ENCODE data around the gene PAPSS2.

DNA sequence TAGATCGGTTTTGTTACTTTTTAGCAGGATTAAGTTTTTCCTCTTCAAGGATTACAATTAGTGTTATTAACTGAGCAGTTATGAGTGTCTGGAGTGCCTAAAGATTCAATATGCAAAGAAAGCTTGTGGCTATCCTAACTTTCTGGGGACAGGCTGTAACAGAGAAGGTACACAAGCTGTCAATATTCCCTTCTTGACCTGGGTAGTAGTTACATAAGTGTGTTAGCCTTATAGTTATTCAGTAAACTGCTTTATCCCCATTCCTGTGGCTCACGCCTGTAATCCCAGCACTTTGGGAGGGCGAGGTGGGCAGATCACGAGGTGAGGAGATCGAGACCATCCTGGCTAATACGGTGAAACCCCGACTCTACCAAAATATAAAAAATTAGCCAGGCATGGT is 126.7 kb downstream of the PAPSS2 start:
- TF ChIP-seq, protein P1, sequence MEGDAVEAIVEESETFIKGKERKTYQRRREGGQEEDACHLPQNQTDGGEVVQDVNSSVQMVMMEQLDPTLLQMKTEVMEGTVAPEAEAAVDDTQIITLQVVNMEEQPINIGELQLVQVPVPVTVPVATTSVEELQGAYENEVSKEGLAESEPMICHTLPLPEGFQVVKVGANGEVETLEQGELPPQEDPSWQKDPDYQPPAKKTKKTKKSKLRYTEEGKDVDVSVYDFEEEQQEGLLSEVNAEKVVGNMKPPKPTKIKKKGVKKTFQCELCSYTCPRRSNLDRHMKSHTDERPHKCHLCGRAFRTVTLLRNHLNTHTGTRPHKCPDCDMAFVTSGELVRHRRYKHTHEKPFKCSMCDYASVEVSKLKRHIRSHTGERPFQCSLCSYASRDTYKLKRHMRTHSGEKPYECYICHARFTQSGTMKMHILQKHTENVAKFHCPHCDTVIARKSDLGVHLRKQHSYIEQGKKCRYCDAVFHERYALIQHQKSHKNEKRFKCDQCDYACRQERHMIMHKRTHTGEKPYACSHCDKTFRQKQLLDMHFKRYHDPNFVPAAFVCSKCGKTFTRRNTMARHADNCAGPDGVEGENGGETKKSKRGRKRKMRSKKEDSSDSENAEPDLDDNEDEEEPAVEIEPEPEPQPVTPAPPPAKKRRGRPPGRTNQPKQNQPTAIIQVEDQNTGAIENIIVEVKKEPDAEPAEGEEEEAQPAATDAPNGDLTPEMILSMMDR (IDR thresholded peaks at IDR 0.05) = no peak
- TF ChIP-seq POLR2A (IDR thresholded peaks at IDR 0.05) = no peak

Data from sigmoid colon (tissue), 3 donors.